Activated gamma-delta T cell treated with Interleukin-2 at 50 U/mL for 16 hours (primary cell): ENCODE measurements around the gene FEZ2.

ENCODE experiments used
- DNase-seq: peaks from one replicate; pipeline ENCODE4 v3.0.0-alpha.2; 2020

Gene FEZ2

GRCh38 chr2:36560726-36561125 lies 37.2 kb downstream of the FEZ2 start:
- no peak for DNase-seq

- no peak for DNase-seq
These were observed 38.6 kb downstream of the FEZ2 start for GRCh38 chr2:36559221-36559942.

GRCh38 chr2:36556842-36557241 lies 41.1 kb downstream of the FEZ2 start:
- no peak for DNase-seq

- DNase-seq, result no peak
These were observed 42.2 kb downstream of the FEZ2 start for GRCh38 chr2:36555789-36556188.

- DNase-seq, result no peak
These were observed 43.4 kb downstream of the FEZ2 start for GRCh38 chr2:36554531-36554930.

- no peak for DNase-seq
These were observed 44.3 kb downstream of the FEZ2 start for GRCh38 chr2:36553683-36554082.

GRCh38 chr2:36550006-36550405 lies 48.0 kb downstream of the FEZ2 start:
- no peak for DNase-seq

GRCh38 chr2:36549165-36549574 lies 48.8 kb downstream of the FEZ2 start:
- DNase-seq, result no peak

- DNase-seq, result no peak
These were observed 50.1 kb downstream of the FEZ2 start for GRCh38 chr2:36547906-36548305.

- DNase-seq, result no peak
These were observed 52.0 kb downstream of the FEZ2 start for GRCh38 chr2:36545871-36546416.

- no peak for DNase-seq
These were observed 53.2 kb downstream of the FEZ2 start for GRCh38 chr2:36544638-36545338.

GRCh38 chr2:36541891-36542595 lies 55.9 kb downstream of the FEZ2 start:
- DNase-seq, result no peak

GRCh38 chr2:36540986-36541754 lies 56.8 kb downstream of the FEZ2 start:
- no peak for DNase-seq

- no peak for DNase-seq
These were observed 58.3 kb downstream of the FEZ2 start for GRCh38 chr2:36539631-36540030.

- no peak for DNase-seq
These were observed 59.6 kb downstream of the FEZ2 start for GRCh38 chr2:36538335-36538734.

GRCh38 chr2:36536776-36537175 lies 61.2 kb downstream of the FEZ2 start:
- DNase-seq, result no peak

GRCh38 chr2:36535099-36535498 lies 62.9 kb downstream of the FEZ2 start:
- DNase-seq, result no peak

GRCh38 chr2:36534275-36534799 lies 63.6 kb downstream of the FEZ2 start:
- DNase-seq, result no peak

- DNase-seq, result no peak
These were observed 67.0 kb downstream of the FEZ2 start for GRCh38 chr2:36530983-36531354.

- no peak for DNase-seq
These were observed 67.6 kb downstream of the FEZ2 start for GRCh38 chr2:36530178-36530982.

- no peak for DNase-seq
These were observed 69.1 kb downstream of the FEZ2 start for GRCh38 chr2:36528766-36529392.
